ENCODE measurements around the gene HGS. TPM values are rescaled to one million over a fixed set of nuclear protein-coding genes. Genes with fewer than 3 reads are reported as not detected.
A peak's percentile ranks its signal among the peaks of the same experiment; 100 is the strongest.

HGS gene
- total RNA-seq, 4 donors from 2014 or later, result 91.0 to 181 (median 107) TPM

- Histone ChIP-seq H3K27ac (peak overlapping the region; percentile 85), H3K4me3 (peak overlapping the region; percentile 95), H3K4me1 (peaks cover 55% of the 10 kb centered on the region), H3K9me3 (no peaks in the 10 kb centered on the region), H3K27me3 (no peaks in the 10 kb centered on the region), H3K36me3 (peaks cover 19% of the 10 kb centered on the region)
- no peak for DNase-seq (ENCODE audit: low spot score in 2 of 2)
- WGBS, result 2% methylated on average over 16 of the region's 41 CpGs
- TF ChIP-seq POLR2AphosphoS5 (IDR thresholded peaks at IDR 0.05) (no peak), POLR2A (IDR thresholded peaks at IDR 0.05) (no peak), CTCF (IDR thresholded peaks at IDR 0.05) (no peak), EP300 (IDR thresholded peaks at IDR 0.05) (no peak)
Observed at GRCh38 chr17:81712468-81713003, 28.7 kb downstream of the HGS start.

- peak overlapping the region; percentile 95 for H3K4me3 ChIP-seq
- H3K27ac ChIP-seq, result peak overlapping the region; percentile 85
- WGBS, result 21% methylated on average over 14 of the region's 18 CpGs
- peaks cover 20% of the 10 kb centered on the region for H3K36me3 ChIP-seq
- no peaks in the 10 kb centered on the region for H3K9me3 ChIP-seq
- H3K4me1 ChIP-seq, result peaks cover 55% of the 10 kb centered on the region
- TF ChIP-seq POLR2AphosphoS5 (IDR thresholded peaks at IDR 0.05), result no peak
- TF ChIP-seq CTCF (IDR thresholded peaks at IDR 0.05), result no peak
- no peak for TF ChIP-seq POLR2A (IDR thresholded peaks at IDR 0.05)
- TF ChIP-seq EP300 (IDR thresholded peaks at IDR 0.05), result no peak
- H3K27me3 ChIP-seq, result no peaks in the 10 kb centered on the region
- no peak for DNase-seq (ENCODE audit: low spot score in 2 of 2)
Observed at GRCh38 chr17:81713004-81713555, 29.3 kb downstream of the HGS start.

GRCh38 chr17:81713556-81714411, 30.0 kb downstream of the HGS start:
- 57% methylated on average over 14 of the region's 36 CpGs for WGBS

GRCh38 chr17:81714412-81715106, 30.7 kb downstream of the HGS start:
- TF ChIP-seq POLR2AphosphoS5 (IDR thresholded peaks at IDR 0.05), result no peak
- no peak for TF ChIP-seq POLR2A (IDR thresholded peaks at IDR 0.05)
- no peak for TF ChIP-seq EP300 (IDR thresholded peaks at IDR 0.05)
- no peak for TF ChIP-seq CTCF (IDR thresholded peaks at IDR 0.05)
- peaks cover 55% of the 10 kb centered on the region for H3K4me1 ChIP-seq
- no peak overlapping the region for H3K27ac ChIP-seq
- H3K4me3 ChIP-seq, result peak overlapping the region; percentile 95
- H3K9me3 ChIP-seq, result no peaks in the 10 kb centered on the region
- no peak for DNase-seq (ENCODE audit: low spot score in 2 of 2)
- WGBS, result 80% methylated on average over 4 of the region's 39 CpGs
- peaks cover 34% of the 10 kb centered on the region for H3K36me3 ChIP-seq
- H3K27me3 ChIP-seq, result no peaks in the 10 kb centered on the region

More at GRCh38 chr17:81713556-81714411, 30.0 kb downstream of the HGS start:
- Histone ChIP-seq H3K36me3 (peaks cover 27% of the 10 kb centered on the region), H3K4me3 (peak overlapping the region; percentile 95), H3K27me3 (no peaks in the 10 kb centered on the region), H3K9me3 (no peaks in the 10 kb centered on the region), H3K4me1 (peaks cover 55% of the 10 kb centered on the region), H3K27ac (peak overlapping the region; percentile 51)
- no peak for DNase-seq (ENCODE audit: low spot score in 2 of 2)
- TF ChIP-seq POLR2A (IDR thresholded peaks at IDR 0.05) (no peak), POLR2AphosphoS5 (IDR thresholded peaks at IDR 0.05) (no peak), CTCF (IDR thresholded peaks at IDR 0.05) (no peak), EP300 (IDR thresholded peaks at IDR 0.05) (no peak)
